HCT116 (cell line): ENCODE results near the gene RECK. TPM values are rescaled to one million over a fixed set of nuclear protein-coding genes. Genes with fewer than 3 reads are reported as not detected.

Experiments
- ATAC-seq: fragments of 200-7000 bp; cut with Tn5 transposase; 2 replicates; pipeline ENCODE4 v1.9.1; 2020; ENCODE audit warnings: mild to moderate bottlenecking, moderate library complexity
- BruUV-seq: library from RNA; stranded (reverse); fragments of 400-500 nt; replicated peaks from 2 replicates; lab custom pipeline; 2021; lab: Mats Ljungman, UMichigan
- CTCF ChIA-PET: fragments of 300-600 bp; sonication (Branson Sonifier 250); formaldehyde crosslinking; loops from one replicate; lab custom pipeline; 2021; ENCODE audit warnings: antibody characterized with exemption; lab: Charles Lee
- POLR2A ChIA-PET: fragments of 300-600, 350-600 bp; sonication (Branson Sonifier 250); formaldehyde crosslinking; loops from one replicate; lab custom pipeline; 2021; ENCODE audit warnings: antibody characterized with exemption; lab: Charles Lee
- RAD21 ChIA-PET, 2 experiments: fragments of 300-600 bp; sonication (Branson Sonifier 250); formaldehyde crosslinking; loops; one replicate each; lab custom pipeline; 2023; ENCODE audit warnings: low total read pairs in 2 of 2; ENCODE audit not compliant: uncharacterized antibody in 2 of 2, unreplicated experiment in 2 of 2, low non-redundant PET in 1 of 2; lab: Charles Lee
- DNase-seq: peaks from one replicate; pipeline ENCODE4 v3.0.0-alpha.2; 2010; ENCODE audit warnings: low read depth, low spot score
- H2AFZ ChIP-seq: fragments of 200-600 bp; shearing (Covaris generic), sonication (generic); 2 replicates; pipeline ENCODE4 v1.6.1; 2017; ENCODE audit warnings: low read depth, mixed run types, mixed read lengths, antibody characterized with exemption, low read length; ENCODE audit not compliant: poor library complexity, severe bottlenecking
- H3K27ac ChIP-seq: 2 replicates; pipeline ENCODE4 v1.5.1; 2012; ENCODE audit warnings: low read depth, low read length
- H3K27me3 ChIP-seq: fragments of 200-600 bp; sonication (generic); 2 replicates; pipeline ENCODE4 v1.6.1; 2016; ENCODE audit warnings: mixed run types, low read length, mixed read lengths; ENCODE audit not compliant: insufficient read depth
- H3K36me3 ChIP-seq, 2 experiments: fragments of 200-500 bp in 1 of 2; fragments of 200-600 bp in 1 of 2; sonication (Bioruptor generic) in 1 of 2; sonication (generic) in 1 of 2; 2 replicates each; pipeline versions ENCODE4 v1.5.1 to v1.6.1; 2014 to 2016; ENCODE audit warnings: low read length in 2 of 2, inconsistent platforms in 1 of 2, mixed read lengths in 1 of 2, mixed run types in 1 of 2; ENCODE audit not compliant: insufficient read depth in 2 of 2, control insufficient read depth in 1 of 2
- H3K4me1 ChIP-seq, 2 experiments: fragments of 200-600 bp in 1 of 2; sonication (generic) in 1 of 2; 2 replicates each; pipeline versions ENCODE4 v1.5.1 to v1.6.1; 2012 to 2017; ENCODE audit warnings: low read length in 2 of 2, inconsistent platforms in 1 of 2, mild to moderate bottlenecking in 1 of 2, mixed read lengths in 1 of 2, mixed run types in 1 of 2, moderate library complexity in 1 of 2; ENCODE audit not compliant: insufficient read depth in 2 of 2, control insufficient read depth in 1 of 2
- H3K4me2 ChIP-seq: fragments of 200-600 bp; sonication (generic); 2 replicates; pipeline ENCODE4 v1.6.1; 2017; ENCODE audit warnings: mixed run types, low read length, mixed read lengths
- H3K4me3 ChIP-seq, 2 experiments: fragments of 200-600 bp in 1 of 2; sonication (generic) in 1 of 2; replicated peaks in 1 of 2; 2 replicates each; pipeline ENCODE4 v1.5.1; 2011 to 2016; ENCODE audit warnings: low read length in 2 of 2, control low read depth in 1 of 2, low read depth in 1 of 2, mild to moderate bottlenecking in 1 of 2, mixed read lengths in 1 of 2, mixed run types in 1 of 2
- H3K79me2 ChIP-seq: fragments of 200-600 bp; sonication (generic); 2 replicates; pipeline ENCODE4 v1.6.1; 2017; ENCODE audit warnings: mild to moderate bottlenecking, mixed run types, low read length, moderate library complexity, mixed read lengths; ENCODE audit not compliant: insufficient read depth
- H3K9ac ChIP-seq: fragments of 200-600 bp; sonication (generic); 2 replicates; pipeline ENCODE4 v1.6.1; 2016; ENCODE audit warnings: low read length, mixed read lengths
- H3K9me2 ChIP-seq: fragments of 200-600 bp; sonication (generic), shearing (Covaris generic); 2 replicates; pipeline ENCODE4 v1.6.1; 2017; ENCODE audit warnings: mixed run types, mild to moderate bottlenecking, moderate library complexity; ENCODE audit not compliant: insufficient read depth
- H3K9me3 ChIP-seq, 2 experiments: fragments of 200-500 bp in 1 of 2; fragments of 200-600 bp in 1 of 2; sonication (Bioruptor generic) in 1 of 2; sonication (generic) in 1 of 2; 2 replicates each; pipeline ENCODE4 v1.6.1; 2014 to 2017; ENCODE audit warnings: low read length in 2 of 2, mixed read lengths in 2 of 2, inconsistent platforms in 1 of 2, low read depth in 1 of 2, mild to moderate bottlenecking in 1 of 2, mixed run types in 1 of 2, moderate library complexity in 1 of 2; ENCODE audit not compliant: control insufficient read depth in 1 of 2, insufficient read depth in 1 of 2
- H4K20me1 ChIP-seq: fragments of 200-600 bp; sonication (generic), shearing (Covaris generic); 2 replicates; pipeline ENCODE4 v1.6.1; 2017; ENCODE audit warnings: mixed run types, mild to moderate bottlenecking, moderate library complexity; ENCODE audit not compliant: insufficient read depth
- CBX3 ChIP-seq: IDR thresholded peaks from 2 replicates; pipeline ENCODE4 v1.6.1; 2012; ENCODE audit warnings: low read depth
- CEBPB ChIP-seq: IDR thresholded peaks from 2 replicates; pipeline ENCODE4 v1.6.1; 2012; ENCODE audit warnings: low read depth
- CTCF ChIP-seq, 3 experiments: fragments of 200-600 bp in 1 of 3; sonication (generic) in 1 of 3; IDR thresholded peaks in 2 of 3; conservative IDR thresholded peaks in 1 of 3; 2 replicates each; pipeline ENCODE4 v1.5.1; 2012 to 2017; ENCODE audit warnings: low read depth in 2 of 3, low read length in 2 of 3, antibody characterized with exemption in 1 of 3, borderline replicate concordance in 1 of 3, control low read depth in 1 of 3, mild to moderate bottlenecking in 1 of 3, mixed read lengths in 1 of 3, mixed run types in 1 of 3, moderate library complexity in 1 of 3; ENCODE audit not compliant: insufficient read depth in 1 of 3
- EZH2 ChIP-seq: fragments of 200-600 bp; sonication (generic); IDR thresholded peaks from 2 replicates; pipeline ENCODE4 v1.6.1; 2017; ENCODE audit warnings: antibody characterized with exemption, mixed run types
- JUND ChIP-seq: IDR thresholded peaks from 2 replicates; pipeline ENCODE4 v1.6.1; 2012
- MAX ChIP-seq: IDR thresholded peaks from 2 replicates; pipeline ENCODE4 v1.6.1; 2012
- POLR2A ChIP-seq: IDR thresholded peaks from 2 replicates; pipeline ENCODE4 v1.7.0; 2011; ENCODE audit warnings: borderline replicate concordance; ENCODE audit not compliant: insufficient read depth, insufficient read length; ENCODE audit errors: extremely low read depth
- POLR2AphosphoS5 ChIP-seq: IDR thresholded peaks from 2 replicates; pipeline ENCODE4 v1.6.1; 2011; ENCODE audit warnings: mild to moderate bottlenecking, low read depth, low read length, moderate library complexity
- REST ChIP-seq: IDR thresholded peaks from 2 replicates; pipeline ENCODE4 v1.6.1; 2012; ENCODE audit warnings: low read depth
- SIN3A ChIP-seq: IDR thresholded peaks from 2 replicates; pipeline ENCODE4 v1.6.1; 2012; ENCODE audit warnings: low read depth
- TCF7L2 ChIP-seq: IDR thresholded peaks from 2 replicates; pipeline ENCODE4 v1.7.0; 2011; ENCODE audit warnings: borderline replicate concordance, inconsistent platforms; ENCODE audit not compliant: insufficient read depth, insufficient read length; ENCODE audit errors: extremely low read depth
- YY1 ChIP-seq: IDR thresholded peaks from 2 replicates; pipeline ENCODE4 v1.6.1; 2011; ENCODE audit warnings: low read length, low read depth, moderate library complexity, mild to moderate bottlenecking; ENCODE audit not compliant: insufficient replicate concordance; ENCODE audit errors: extremely low read depth
- ZBTB33 ChIP-seq: IDR thresholded peaks from 2 replicates; pipeline ENCODE4 v1.6.1; 2011; ENCODE audit warnings: mild to moderate bottlenecking, low read length, moderate library complexity; ENCODE audit not compliant: insufficient replicate concordance; ENCODE audit errors: extremely low read depth
- ZFX ChIP-seq: fragments of 450-650 bp; IDR thresholded peaks from 2 replicates; pipeline ENCODE4 v1.6.1; 2017
- intact Hi-C: fragments of 100-400 bp; cut with micrococcal nuclease; formaldehyde crosslinking; loops from 2 replicates; pipeline ENCODE4 v1.10.0; 2022
- total RNA-seq: library from RNA; stranded (reverse); gene quantifications from one replicate; pipeline ENCODE4 v1.2.1, GENCODE V29; 2021; ENCODE audit not compliant: unreplicated experiment

The RECK gene
- total RNA-seq, 1 experiment from 2014 or later: 3.8 TPM

- H3K9me2 ChIP-seq: no peaks in the 10 kb centered on the region; the same call in 1 of the 2 replicates
- H3K79me2 ChIP-seq: no peaks in the 10 kb centered on the region
- CTCF ChIA-PET: interaction anchor here (1.1 to 2.9 kb wide), 3 partner anchors 12 to 209 kb away, joined by 3 to 13 read pairs (median 5); no protein-coding TSS in a partner anchor
- DNase-seq (no peak), ATAC-seq (no peak)
- no peak overlapping the region for H3K9ac ChIP-seq
- peaks cover 0 to 13% of the 10 kb centered on the region in 2 experiments; a peak in 2 of 4 replicates for H3K4me1 ChIP-seq
- POLR2A ChIA-PET: no interaction called here
- intact Hi-C loops: no loop called here
- no peak overlapping the region for H3K4me3 ChIP-seq
- no peak overlapping the region for H2AFZ ChIP-seq
- H3K27me3 ChIP-seq: no peaks in the 10 kb centered on the region
- no peak overlapping the region for H3K27ac ChIP-seq
- BruUV-seq: no TSS peak
- TF ChIP-seq MAX (no peak), CTCF (IDR thresholded peaks at IDR 0.05 in 2 of 3, conservative IDR thresholded peaks at IDR 0.05 in 1 of 3; ENCODE audit: borderline replicate concordance in 1 of 3, insufficient read depth in 1 of 3, low read depth in 2 of 3, low read length in 2 of 3) (no peak), CEBPB (no peak), SIN3A (no peak), REST (no peak), JUND (no peak), EZH2 (no peak), TCF7L2 (no peak), ZFX (no peak), CBX3 (no peak), YY1 (no peak), ZBTB33 (no peak), POLR2AphosphoS5 (no peak), POLR2A (no peak)
- H4K20me1 ChIP-seq: no peaks in the 10 kb centered on the region
- RAD21 ChIA-PET: no interaction called here
- no peaks in the 10 kb centered on the region for H3K9me3 ChIP-seq
- no peaks in the 10 kb centered on the region for H3K36me3 ChIP-seq
- H3K4me2 ChIP-seq: no peak overlapping the region
Observed at GRCh38 chr9:36035006-36035405, 1.7 kb upstream of the RECK start.
